ENCODE results near the gene C12orf75.

The C12orf75 gene

DNA sequence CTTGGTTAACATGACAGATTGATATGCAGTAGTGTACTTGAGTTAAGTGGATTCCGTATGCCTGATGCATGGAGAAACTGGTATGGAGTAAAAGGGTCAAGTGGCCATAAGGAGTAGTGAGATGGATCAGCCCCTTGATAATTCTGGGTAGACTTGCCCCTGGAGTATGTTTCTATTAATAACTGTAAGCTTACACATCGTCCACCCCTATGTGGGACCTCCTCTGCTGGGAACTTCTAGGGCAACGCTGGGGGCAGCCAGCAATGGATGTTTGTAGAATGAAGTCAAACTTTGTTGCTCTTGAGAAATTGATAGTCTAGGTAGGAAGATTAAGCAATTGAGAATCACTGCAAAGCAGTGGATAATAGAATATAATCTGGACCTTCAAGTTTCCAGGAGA is 3.5 kb downstream of the C12orf75 start:
- TF ChIP-seq POLR2AphosphoS5 (IDR thresholded peaks at IDR 0.05; ENCODE audit: low read depth, low read length), result no peak

DNA sequence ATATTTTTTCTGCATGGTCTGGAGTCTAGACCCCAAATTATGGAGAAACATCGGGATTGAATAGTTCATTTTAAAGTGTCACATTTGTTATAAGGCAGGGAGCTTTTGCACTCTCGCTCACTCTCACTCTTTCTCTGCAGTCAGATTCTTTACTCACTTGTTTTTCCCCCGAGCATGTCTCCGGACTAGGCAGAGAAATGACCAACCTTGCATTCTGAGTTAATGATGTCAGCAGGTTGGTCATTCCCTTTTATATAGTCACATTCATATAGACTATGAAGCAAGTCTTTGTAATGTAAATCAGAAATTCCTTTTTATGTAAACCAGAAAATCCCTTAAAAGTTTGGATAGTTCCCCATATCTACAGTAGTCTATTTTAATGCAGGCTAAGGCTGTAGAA is 4.1 kb downstream of the C12orf75 start:
- TF ChIP-seq, protein P1, sequence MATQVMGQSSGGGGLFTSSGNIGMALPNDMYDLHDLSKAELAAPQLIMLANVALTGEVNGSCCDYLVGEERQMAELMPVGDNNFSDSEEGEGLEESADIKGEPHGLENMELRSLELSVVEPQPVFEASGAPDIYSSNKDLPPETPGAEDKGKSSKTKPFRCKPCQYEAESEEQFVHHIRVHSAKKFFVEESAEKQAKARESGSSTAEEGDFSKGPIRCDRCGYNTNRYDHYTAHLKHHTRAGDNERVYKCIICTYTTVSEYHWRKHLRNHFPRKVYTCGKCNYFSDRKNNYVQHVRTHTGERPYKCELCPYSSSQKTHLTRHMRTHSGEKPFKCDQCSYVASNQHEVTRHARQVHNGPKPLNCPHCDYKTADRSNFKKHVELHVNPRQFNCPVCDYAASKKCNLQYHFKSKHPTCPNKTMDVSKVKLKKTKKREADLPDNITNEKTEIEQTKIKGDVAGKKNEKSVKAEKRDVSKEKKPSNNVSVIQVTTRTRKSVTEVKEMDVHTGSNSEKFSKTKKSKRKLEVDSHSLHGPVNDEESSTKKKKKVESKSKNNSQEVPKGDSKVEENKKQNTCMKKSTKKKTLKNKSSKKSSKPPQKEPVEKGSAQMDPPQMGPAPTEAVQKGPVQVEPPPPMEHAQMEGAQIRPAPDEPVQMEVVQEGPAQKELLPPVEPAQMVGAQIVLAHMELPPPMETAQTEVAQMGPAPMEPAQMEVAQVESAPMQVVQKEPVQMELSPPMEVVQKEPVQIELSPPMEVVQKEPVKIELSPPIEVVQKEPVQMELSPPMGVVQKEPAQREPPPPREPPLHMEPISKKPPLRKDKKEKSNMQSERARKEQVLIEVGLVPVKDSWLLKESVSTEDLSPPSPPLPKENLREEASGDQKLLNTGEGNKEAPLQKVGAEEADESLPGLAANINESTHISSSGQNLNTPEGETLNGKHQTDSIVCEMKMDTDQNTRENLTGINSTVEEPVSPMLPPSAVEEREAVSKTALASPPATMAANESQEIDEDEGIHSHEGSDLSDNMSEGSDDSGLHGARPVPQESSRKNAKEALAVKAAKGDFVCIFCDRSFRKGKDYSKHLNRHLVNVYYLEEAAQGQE (IDR thresholded peaks at IDR 0.05; ENCODE audit: insufficient read depth in 1 of 2, low read depth in 2 of 2, low read length in 2 of 2), result no peak
- no peak for TF ChIP-seq FOXP2 (optimal IDR thresholded peaks at IDR 0.05; ENCODE audit: borderline replicate concordance, extremely low read depth, extremely low read length, insufficient read depth)
- TF ChIP-seq POLR2AphosphoS5 (IDR thresholded peaks at IDR 0.05; ENCODE audit: low read depth, low read length), result no peak
- no peak for TF ChIP-seq SIN3A (IDR thresholded peaks at IDR 0.05; ENCODE audit: borderline replicate concordance, insufficient read depth, low read length)
- no peak for TF ChIP-seq TAF1 (IDR thresholded peaks at IDR 0.05; ENCODE audit: borderline replicate concordance, insufficient read depth, low read length)

DNA sequence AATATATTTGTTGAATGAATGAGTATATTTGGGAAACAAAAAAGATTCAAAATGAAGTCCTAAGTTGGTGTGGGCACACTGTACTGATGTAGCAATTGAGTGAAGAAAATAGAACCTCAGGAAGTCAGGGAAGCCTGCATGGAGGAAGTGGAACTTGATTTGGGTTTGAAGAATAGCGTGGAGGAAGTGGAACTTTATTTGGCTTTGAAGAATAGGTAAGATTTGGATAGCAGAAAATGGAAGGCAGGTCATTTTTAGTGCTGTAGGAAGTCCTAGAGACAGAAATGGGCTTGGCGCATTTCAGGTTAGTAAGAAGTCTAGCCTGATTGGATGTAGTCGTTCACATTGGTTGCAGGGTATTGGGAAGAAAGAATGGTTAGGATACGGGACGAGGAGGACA is 5.4 kb downstream of the C12orf75 start:
- TF ChIP-seq, protein P1 (IDR thresholded peaks at IDR 0.05; ENCODE audit: insufficient read depth in 1 of 2, low read depth in 2 of 2, low read length in 2 of 2), result no peak
- no peak for TF ChIP-seq TAF1 (IDR thresholded peaks at IDR 0.05; ENCODE audit: borderline replicate concordance, insufficient read depth, low read length)
- no peak for TF ChIP-seq POLR2AphosphoS5 (IDR thresholded peaks at IDR 0.05; ENCODE audit: low read depth, low read length)
- TF ChIP-seq FOXP2 (optimal IDR thresholded peaks at IDR 0.05; ENCODE audit: borderline replicate concordance, extremely low read depth, extremely low read length, insufficient read depth), result no peak
- TF ChIP-seq SIN3A (IDR thresholded peaks at IDR 0.05; ENCODE audit: borderline replicate concordance, insufficient read depth, low read length), result no peak

DNA sequence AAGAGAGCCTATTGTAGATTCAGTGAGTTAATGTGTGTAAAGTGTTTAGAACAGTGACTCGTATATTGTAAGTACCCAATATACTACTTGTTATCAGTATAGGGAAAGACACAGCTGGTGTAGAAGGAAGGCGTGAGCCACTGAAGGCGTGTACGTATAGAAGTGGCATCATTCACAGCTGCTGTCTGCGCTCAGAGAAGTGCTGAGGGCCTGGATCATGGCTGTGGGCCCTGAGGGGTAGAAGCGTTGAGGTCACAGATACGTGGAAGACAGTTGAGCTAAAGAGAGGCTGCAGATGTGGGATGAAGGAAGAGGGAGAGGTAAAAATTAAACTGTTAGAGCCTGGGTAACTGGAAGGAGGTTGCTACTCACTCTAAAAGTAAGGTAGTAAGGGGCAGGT is 5.9 kb downstream of the C12orf75 start:
- TF ChIP-seq, protein P1 (IDR thresholded peaks at IDR 0.05; ENCODE audit: insufficient read depth in 1 of 2, low read depth in 2 of 2, low read length in 2 of 2), result no peak
- TF ChIP-seq FOXP2 (optimal IDR thresholded peaks at IDR 0.05; ENCODE audit: borderline replicate concordance, extremely low read depth, extremely low read length, insufficient read depth), result no peak
- no peak for TF ChIP-seq TAF1 (IDR thresholded peaks at IDR 0.05; ENCODE audit: borderline replicate concordance, insufficient read depth, low read length)
- no peak for TF ChIP-seq SIN3A (IDR thresholded peaks at IDR 0.05; ENCODE audit: borderline replicate concordance, insufficient read depth, low read length)
- no peak for TF ChIP-seq POLR2AphosphoS5 (IDR thresholded peaks at IDR 0.05; ENCODE audit: low read depth, low read length)

DNA sequence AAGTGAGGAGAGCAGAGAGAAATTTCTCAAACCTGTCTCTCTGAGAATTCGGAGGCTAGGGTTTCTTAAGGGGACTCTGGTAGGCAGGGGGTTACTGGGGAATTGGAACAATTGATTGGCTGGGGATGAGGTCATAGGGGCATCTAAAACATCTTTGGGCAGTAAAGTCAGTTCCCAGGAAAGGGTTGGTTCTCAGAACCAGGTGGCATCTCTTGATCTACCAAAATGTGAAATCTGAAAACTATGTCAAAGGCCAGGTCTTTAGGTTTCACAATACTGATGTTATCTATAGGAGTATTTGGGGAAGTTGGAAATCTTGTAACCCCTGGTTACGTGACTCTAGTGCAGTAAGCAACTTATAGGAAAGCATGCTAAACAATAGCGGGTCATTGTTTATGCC is 6.9 kb downstream of the C12orf75 start:
- TF ChIP-seq, protein P1 (IDR thresholded peaks at IDR 0.05; ENCODE audit: insufficient read depth in 1 of 2, low read depth in 2 of 2, low read length in 2 of 2), result no peak
- TF ChIP-seq POLR2AphosphoS5 (IDR thresholded peaks at IDR 0.05; ENCODE audit: low read depth, low read length), result no peak
- no peak for TF ChIP-seq SIN3A (IDR thresholded peaks at IDR 0.05; ENCODE audit: borderline replicate concordance, insufficient read depth, low read length)
- TF ChIP-seq TAF1 (IDR thresholded peaks at IDR 0.05; ENCODE audit: borderline replicate concordance, insufficient read depth, low read length), result no peak
- no peak for TF ChIP-seq FOXP2 (optimal IDR thresholded peaks at IDR 0.05; ENCODE audit: borderline replicate concordance, extremely low read depth, extremely low read length, insufficient read depth)

Measured in PFSK-1 (cell line).